Raji (cell line): ENCODE measurements around the gene YBX3.

Experiments used
- POLR2A ChIP-seq: IDR thresholded peaks from 2 replicates; pipeline ENCODE4 v1.6.1; 2011; ENCODE audit warnings: low read depth, low read length, control low read depth; ENCODE audit not compliant: insufficient read depth

YBX3 gene

GRCh38 chr12:10722905-10723746, at the start of gene YBX3:
TSS of gene YBX3 (minus strand) at chr12:10723323. CDS start at chr12:10723111, 212 bp downstream.
- peak; percentile 67 for TF ChIP-seq POLR2A

- TF ChIP-seq POLR2A, result no peak
Measured at GRCh38 chr12:10771132-10771733, 48.1 kb upstream of the YBX3 start.

GRCh38 chr12:10759657-10760056, 36.5 kb upstream of the YBX3 start:
- no peak for TF ChIP-seq POLR2A

GRCh38 chr12:10756194-10756593, 33.1 kb upstream of the YBX3 start:
- TF ChIP-seq POLR2A, result no peak

GRCh38 chr12:10753059-10753458, 29.9 kb upstream of the YBX3 start:
- no peak for TF ChIP-seq POLR2A

GRCh38 chr12:10750385-10750727, 27.2 kb upstream of the YBX3 start:
- no peak for TF ChIP-seq POLR2A

- no peak for TF ChIP-seq POLR2A
Measured at GRCh38 chr12:10749700-10750384, 26.7 kb upstream of the YBX3 start.

GRCh38 chr12:10747730-10748129, 24.6 kb upstream of the YBX3 start:
- TF ChIP-seq POLR2A, result no peak

- no peak for TF ChIP-seq POLR2A
Measured at GRCh38 chr12:10741845-10742244, 18.7 kb upstream of the YBX3 start.

GRCh38 chr12:10740182-10740581, 17.1 kb upstream of the YBX3 start:
- TF ChIP-seq POLR2A, result no peak

- no peak for TF ChIP-seq POLR2A
Measured at GRCh38 chr12:10739157-10740118, 16.3 kb upstream of the YBX3 start.

- no peak for TF ChIP-seq POLR2A
Measured at GRCh38 chr12:10737249-10737648, 14.1 kb upstream of the YBX3 start.

- no peak for TF ChIP-seq POLR2A
Measured at GRCh38 chr12:10736463-10736862, 13.3 kb upstream of the YBX3 start.

- no peak for TF ChIP-seq POLR2A
Measured at GRCh38 chr12:10735428-10735827, 12.3 kb upstream of the YBX3 start.

- TF ChIP-seq POLR2A, result no peak
Measured at GRCh38 chr12:10732549-10732948, 9.4 kb upstream of the YBX3 start.

GRCh38 chr12:10732066-10732465, 8.9 kb upstream of the YBX3 start:
- TF ChIP-seq POLR2A, result no peak

- no peak for TF ChIP-seq POLR2A
Measured at GRCh38 chr12:10730559-10730958, 7.4 kb upstream of the YBX3 start.
